GM19023 (cell line): ENCODE measurements around the gene SLC2A11.
"Not testable (repeated sequence)": the region's sequence is repeated elsewhere in the genome, so short reads cannot be mapped to it uniquely, and the experiment has no call there.

Experiments
- ATAC-seq: cut with Tn5 transposase; IDR thresholded peaks from one replicate; pipeline ENCODE4 v1.9.1; 2021; ENCODE audit warnings: mild to moderate bottlenecking, moderate library complexity; ENCODE audit not compliant: unreplicated experiment

Gene SLC2A11

DNA sequence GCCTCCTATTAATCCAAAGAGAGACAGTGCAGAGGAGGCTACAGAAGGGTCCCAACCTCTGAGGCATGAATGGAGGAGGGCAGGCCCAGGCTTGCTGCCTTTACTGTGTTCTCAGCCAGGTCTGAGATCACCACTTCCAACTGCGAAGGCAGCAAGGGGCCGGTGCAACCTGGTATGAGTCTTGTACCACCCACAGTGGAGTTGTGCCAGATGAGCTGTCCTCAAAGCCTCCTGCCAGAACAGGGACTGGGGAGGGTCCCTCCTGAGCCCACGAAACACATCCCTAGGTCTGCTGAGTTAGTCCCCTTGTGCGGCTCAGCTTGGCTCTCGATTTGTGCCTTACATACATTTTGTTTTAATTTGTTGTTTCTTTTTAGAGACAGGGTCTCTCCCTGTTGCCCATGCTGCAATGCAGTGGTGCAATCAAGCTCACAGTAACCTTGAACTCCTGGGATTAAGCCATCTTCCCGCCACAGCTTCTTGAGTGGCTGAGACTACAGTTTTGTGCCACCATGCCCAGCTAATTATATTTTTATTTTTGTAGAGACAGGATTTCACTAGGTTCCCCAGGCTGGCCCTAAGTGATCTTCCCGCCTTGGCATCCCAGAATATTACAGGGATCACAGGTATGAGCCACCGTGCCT lies 45.8 kb downstream of the SLC2A11 start:
- ATAC-seq, result no peak

DNA sequence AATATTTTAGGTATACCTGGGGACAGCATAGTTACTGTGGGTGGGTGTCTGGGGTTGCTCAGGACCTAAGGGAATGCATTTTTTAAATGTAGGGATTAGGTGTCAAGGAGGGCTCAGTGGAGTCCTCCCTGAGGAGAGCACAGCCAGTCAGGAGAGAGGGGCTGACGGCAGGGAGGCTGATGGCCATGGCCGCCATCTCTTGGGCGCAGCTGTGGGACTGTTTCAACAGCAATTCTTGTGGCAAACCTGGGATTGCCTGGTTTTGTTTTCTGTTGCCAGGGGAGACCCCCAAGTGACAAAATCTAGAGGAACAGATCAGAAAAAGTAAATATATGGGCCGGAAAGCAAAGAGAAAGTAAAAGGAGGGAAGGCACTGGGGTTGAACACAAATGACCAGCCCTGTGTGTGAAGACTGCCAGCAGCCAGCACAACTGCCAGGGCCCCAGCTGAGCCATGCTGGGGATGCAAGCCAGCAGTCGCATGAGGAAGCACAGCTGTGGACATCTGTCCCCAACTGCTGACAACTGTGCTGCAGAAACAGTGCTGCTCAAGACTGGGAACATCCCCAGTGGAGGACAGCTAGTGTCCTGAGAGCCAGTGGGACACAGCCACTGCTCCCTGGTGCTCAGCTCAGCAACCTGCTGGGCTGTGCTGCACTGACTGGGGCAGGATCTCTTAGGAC lies 47.0 kb downstream of the SLC2A11 start:
- ATAC-seq, result no peak

DNA sequence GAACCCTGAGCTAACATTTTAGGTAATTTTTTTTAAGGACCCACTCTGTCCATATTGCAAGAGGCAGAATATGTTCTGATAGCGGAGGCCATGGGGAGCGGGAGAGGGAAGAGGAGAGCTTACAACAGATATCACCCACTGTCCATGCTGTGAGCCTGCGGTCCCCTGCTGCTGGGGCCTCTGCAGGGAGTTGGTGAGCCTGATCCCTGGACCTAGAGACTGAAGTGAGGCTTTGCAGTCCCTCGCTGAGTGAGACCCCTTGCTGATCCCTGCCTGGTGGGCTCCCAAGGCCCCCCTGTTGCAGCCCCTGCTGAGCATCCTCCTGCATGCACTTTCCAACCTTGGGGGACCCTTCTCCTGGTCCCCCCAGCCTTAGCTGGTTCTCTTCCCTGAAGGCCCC lies 49.0 kb downstream of the SLC2A11 start:
- no peak for ATAC-seq

DNA sequence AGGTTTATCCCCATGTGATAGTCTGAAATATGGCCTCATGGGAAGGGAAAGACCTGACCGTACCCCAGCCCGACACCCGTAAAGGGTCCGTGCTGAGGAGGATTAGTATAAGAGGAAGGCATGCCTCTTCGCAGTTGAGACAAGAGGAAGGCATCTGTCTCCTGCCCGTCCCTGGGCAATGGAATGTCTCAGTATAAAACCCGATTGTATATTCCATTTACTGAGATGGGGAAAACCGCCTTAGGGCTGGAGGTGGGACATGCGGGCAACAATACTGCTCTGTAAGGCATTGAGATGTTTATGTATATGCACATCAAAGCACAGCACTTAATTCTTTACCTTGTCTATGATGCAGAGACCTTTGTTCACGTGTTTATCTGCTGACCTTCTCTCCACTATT lies 49.7 kb downstream of the SLC2A11 start:
- not testable (repeated sequence) for ATAC-seq

DNA sequence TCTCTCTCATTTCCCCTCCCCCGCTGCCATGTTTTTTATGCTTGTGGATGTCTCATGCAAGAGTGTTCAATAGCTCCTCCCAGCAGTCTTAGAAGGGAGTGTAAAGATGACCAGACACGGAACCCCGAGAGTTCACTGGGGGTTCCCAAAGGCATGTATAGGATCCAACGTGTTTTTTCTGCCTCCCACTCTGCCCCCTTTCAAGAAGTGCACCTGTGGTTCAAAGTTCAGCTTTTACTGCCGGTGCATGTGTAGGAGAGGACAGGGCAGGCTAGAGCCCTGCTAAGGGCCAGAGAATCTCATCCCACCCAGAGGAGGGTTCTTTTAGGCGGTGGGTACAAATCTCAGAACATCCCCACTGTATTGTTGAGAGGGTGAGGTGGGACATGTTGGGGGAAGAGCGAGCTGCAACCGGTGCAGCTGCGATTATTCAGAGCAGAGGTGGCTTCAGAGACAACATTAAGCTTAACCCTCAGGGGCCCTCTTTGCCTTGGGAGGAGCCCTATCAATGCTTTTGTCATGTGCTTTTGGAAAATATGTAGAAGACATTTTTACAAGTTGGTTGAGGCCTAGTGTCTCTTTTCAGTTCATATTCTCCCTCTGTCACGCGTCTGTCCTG lies 51.0 kb downstream of the SLC2A11 start:
- no peak for ATAC-seq

DNA sequence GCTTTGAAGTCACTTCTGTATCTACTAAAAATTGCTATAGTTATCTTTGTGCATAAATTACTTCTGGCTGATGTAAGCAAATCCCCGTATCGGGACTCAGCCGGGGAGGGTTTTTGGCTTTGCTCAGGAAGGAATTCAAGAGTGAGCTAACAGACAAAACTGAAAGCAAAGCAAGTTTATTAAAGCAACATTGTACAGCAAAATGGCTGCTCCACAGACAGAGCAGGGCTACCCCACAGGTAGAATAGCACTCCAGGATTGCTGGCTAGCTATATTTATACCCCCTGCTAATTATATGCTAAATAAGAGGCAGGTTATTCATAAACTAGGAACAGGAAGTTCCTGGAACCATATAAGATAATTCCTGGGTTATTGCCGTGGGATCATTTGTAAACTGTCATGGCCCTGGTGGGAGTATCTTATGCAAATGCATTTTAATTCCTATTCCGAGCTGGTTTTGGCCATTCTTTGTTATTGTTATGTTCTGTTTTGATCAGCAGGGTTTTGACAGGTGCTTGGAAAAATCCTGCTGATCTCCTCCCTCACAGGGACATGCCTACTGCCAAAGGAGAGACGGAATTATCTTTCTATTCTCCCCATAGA lies 51.7 kb downstream of the SLC2A11 start:
- ATAC-seq, result no peak

DNA sequence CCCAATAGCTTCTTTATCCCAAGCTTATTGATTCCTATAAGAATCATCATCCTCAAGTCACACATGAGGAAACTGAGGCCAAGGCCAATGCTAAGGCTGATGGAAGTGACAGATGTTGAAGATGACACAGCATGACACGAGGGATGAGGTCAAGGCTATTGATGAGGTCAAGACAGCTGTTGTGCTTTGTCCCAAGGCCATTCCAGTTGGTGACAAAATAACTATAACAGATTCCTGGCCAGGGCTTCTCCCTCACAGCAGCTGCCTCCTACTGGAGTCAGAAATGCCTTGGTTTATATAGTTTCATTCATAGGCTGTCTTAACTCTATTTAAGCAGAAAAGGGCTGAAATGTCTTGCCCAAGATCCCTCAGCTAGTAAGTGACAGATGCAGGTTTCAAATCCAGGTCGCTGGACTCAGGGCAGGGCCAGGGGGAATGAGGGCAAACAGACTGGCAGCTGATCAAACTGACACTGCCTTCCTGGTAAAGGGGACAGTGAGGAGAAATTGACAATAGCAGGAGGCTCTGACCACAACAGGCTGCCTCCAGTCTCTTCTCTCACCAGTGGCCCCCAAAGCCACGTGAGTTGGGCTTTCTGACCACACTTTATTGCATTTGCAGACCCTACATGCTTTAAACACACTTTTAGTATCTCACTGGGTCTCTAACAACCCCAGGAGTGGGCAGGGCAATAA lies 53.0 kb downstream of the SLC2A11 start:
- ATAC-seq, result no peak

DNA sequence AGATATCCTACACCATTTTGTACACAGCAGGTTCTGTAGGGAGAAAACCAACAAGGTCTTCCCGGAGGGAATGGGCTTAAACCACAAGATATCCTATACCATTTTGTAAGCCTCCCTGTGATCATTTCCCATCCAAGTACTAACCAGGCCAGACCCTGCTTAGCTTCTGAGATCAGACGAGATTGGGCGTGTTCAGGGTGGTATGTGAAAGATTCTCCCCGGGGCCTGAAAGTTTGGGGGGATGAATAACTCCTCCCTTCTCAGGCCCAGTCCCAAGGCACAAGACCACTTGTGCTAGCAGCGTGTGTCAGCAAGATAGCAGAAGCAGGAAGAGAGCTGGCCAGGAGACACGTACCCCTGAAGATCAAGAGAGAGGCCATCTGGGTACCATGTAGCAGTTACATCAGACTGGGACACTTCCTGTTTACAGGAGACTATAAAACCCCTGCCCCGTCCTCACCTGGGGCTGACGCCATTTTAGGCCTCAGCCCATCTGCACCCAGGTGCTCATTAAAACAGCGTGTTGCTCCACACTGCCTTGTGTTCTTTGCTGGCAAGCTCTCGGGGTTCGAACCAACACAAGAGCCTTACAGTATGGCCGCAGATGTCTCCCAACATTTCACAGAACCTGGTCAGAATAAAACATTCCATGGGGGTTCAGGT lies 53.8 kb downstream of the SLC2A11 start:
- ATAC-seq, result no peak

DNA sequence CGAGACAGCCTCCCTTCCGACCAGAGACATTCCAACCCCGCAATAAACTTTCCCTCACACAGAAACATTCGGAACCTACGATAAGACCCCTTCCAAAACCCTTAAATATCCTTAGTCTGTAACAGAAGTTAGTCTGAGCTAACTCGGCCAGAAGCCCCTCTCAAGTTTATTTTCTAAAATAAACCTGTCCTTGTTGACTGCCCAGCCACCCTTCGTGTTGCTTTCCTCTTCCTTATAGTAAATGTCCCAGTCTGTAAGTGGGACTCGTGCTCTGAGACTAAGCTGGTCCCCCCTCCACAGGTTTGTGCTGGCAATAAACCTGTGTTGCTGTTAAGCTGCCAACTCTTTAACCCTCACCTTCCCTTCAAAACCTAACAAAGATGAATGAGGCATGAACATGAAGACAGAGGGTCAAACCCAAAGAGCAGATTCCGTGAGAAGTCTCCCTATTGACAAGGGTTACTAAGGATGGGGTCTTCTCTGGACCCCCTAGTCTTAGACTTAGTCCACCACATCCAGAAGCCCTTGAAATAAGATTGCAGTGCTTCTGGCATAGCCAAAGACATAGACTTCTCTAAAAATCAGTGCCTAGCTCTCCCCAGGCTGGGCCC lies 54.7 kb downstream of the SLC2A11 start:
- ATAC-seq, result no peak

DNA sequence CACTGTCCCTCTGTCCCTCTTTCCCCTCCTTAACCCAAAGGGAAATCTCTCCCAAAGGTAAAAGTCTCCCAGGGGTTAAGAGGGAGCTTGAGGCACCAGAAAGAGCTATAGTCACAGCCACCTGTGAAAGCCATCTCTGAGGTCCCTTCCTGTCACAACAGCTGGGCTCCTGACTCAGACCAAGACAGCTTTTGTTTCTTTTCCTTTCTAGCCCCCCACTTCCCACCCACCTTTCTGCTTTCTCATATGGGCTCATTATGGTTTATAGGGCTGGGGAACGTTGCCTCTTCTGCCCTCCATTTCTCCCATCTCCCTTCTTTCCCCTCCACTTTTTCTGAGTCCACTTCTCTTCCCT lies 55.6 kb downstream of the SLC2A11 start:
- ATAC-seq, result peak; percentile 12

DNA sequence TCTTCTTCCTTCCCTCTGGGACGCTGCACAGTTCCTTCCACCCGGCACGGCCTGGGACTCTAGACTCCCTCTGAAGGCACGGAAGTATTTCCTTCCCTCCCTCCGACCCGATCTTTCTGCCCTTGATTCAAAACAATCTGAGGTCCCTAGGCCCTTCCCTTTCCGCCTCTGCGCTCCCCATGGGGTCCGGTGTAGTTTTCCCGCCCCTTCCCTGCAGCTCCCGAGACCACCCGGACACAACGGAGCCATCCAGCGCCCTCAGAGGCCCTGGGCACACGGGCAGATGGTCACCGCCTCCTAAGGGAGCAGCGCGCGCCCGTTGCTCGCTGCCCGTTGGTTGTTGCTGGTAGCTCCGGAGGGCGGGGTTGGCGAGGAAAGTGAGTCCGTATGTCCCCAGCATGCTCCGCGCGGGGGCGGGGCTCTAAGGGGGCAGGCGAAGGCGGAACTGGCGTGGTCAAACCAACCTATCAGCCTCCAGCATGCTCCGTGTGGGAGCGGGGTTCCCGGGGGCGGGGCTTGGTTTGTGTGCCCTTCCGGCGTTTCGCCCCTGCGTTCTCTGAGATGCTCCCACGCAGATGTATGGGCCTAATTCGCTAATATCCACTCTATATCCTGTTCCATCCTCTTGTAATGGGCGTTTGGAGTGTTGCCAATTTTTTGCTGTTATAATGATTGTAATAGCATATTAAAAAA lies 56.1 kb downstream of the SLC2A11 start:
- peak; percentile 91 for ATAC-seq

DNA sequence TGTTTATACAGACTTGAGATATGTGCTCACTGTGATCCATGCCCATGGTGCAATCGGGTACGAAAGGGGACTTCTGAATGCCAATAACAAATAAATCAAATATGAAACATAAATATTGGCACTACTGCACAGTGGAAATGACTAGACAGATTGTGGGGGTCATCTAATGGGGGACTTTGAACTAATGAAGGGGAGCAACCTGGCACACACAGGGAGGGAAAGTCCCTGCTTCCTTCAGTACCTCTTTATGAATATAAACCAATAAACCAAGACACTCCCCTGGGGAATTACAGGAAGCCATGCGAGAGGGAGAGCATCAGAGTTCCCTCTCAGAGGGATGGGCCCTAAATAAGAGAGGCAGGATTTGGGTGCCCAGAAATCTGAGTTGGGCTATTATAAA lies 57.6 kb downstream of the SLC2A11 start:
- ATAC-seq, result no peak

DNA sequence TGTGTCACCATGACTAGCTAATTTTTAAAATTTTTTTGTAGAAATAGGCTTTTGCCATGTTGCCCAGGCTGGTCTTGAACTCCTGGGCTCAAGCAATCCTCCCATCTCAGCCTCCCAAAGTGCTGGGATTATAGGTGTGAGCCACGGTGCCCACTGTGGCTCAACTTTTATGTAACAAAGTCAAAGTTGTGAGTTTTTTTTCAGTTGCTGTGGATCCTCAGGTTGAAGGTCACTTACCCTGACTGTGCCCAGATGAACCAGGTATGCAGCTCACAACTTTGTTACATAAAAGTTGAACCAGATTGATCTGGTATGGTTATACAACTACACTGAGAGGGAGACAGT lies 62.6 kb downstream of the SLC2A11 start:
- not testable (repeated sequence) for ATAC-seq

DNA sequence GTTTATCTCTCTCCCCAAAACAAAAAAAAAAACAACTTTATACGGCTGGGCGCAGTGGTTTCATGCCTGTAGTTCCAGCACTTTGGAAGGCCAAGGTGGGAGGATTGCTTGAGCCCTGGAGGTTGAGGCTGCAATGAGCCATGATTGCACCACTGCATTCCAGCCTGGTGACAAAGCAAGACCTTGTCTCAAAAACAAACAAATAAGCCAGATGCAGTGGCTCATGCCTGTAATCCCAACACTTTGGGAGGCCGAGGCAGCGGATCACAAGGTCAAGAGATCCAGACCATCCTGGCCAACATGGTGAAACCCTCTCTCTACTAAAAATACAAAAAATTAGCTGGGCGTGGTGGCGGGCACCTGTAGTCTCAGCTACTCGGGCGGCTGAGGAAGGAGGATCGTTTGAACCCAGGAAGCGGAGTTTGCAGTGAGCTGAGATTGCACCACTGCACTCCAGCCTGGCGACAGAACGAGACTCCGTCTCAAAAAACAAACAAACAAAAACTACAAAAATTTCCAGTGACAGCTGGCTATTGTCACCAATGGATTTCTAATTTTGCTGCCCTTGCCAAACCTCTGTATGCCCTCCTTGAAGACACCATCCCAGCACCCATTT lies 64.0 kb downstream of the SLC2A11 start:
- ATAC-seq, result not testable (repeated sequence)

DNA sequence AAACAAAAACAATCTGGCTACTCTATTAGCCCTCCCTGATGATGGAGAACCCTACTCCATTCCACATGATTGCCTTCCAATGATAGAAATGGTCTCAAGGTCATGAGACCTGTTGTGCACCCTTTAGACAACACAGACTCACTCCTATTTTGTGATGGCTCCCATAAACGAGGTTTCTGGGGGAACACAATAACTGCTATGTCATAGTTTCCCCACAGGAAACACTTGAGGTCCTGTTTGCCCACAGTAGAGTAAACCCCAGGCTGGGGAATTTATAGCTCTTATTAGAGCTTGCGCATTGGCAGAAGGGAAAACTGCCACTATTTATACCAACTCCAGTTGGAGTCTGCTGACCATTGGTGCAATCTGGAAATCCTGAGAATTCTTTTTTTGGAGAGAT lies 65.2 kb downstream of the SLC2A11 start:
- ATAC-seq, result no peak

DNA sequence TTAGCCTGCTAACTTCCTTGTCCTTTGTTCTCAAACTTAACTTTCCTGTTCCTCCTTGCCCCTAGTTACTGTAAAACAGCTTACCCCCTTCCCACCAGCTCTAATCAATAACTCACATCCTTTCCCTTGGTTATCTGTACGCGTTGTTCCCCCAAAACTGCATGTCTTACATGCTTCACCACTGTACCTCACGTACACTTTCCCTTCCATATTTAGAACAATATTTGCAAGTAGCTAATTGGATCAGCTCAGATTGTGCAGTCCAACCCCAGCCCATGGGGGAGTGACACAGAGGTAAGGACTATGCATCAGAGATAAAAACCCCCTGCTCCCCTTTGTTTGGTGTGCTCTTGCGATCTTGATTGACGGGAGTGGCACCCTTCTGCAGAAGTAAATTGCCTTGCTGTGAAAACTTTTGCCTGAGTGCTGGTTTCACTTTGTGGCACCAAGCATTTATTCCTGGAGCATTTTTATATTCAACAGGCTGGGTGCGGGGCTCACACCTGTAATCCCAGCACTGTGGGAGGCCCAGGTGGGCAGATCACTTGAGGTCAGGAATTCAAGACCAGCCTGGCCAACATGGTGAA lies 67.4 kb downstream of the SLC2A11 start:
- ATAC-seq, result no peak

DNA sequence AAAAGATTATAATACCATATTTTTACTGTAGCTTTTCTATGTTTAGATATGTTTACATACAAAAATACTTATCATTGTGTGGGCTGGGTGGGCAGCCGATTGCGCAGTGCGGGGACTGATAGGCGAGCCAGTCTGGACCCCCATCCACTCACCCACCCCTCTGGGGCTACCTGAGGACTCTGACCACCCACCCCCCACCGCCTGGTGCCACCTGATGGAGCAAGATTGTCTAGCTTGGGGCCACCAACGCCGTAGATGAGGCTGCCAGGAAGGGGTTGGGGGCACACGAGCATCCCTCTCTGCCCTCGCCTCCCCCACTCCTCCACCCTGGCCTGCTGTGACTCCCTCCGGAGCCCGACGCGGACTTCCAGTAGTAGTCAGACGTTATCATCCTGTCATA lies 68.9 kb downstream of the SLC2A11 start:
- no peak for ATAC-seq
